ENCODE data around the gene CCDC126. TPM values are rescaled to one million over a fixed set of nuclear protein-coding genes. Genes with fewer than 3 reads are reported as not detected.

CCDC126 gene
- total RNA-seq, 1 donor from 2014 or later, result 9.5 TPM

DNA sequence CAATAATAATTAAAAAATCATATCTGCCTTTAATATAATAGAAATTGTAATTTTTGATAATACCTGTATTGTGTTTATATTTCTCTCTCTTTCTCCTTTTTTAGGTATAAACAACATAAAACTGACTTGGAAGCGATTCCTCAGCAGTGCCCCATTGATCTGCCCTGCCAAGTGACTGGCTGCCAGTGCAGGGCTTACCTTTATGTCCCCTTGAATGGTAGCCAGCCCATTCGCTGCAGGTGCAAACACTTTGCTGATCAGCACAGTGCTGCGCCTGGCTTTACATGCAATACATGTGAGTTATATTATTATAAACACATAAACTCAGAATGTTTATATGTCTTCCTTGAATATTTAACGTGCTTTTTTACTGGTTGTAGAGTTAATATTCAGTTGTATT lies 92.0 kb downstream of the CCDC126 start:
- Mint-ChIP-seq H3K27ac (ENCODE audit: unreplicated experiment) (no peak overlapping the region), H3K4me1 (no peaks in the 10 kb centered on the region), H3K9me3 (peaks cover 2% of the 10 kb centered on the region), H3K27me3 (ENCODE audit: low read depth) (no peaks in the 10 kb centered on the region), H3K4me3 (no peak overlapping the region), H3K36me3 (ENCODE audit: low read depth) (peaks cover 13% of the 10 kb centered on the region)
- TF ChIP-seq, protein P1, sequence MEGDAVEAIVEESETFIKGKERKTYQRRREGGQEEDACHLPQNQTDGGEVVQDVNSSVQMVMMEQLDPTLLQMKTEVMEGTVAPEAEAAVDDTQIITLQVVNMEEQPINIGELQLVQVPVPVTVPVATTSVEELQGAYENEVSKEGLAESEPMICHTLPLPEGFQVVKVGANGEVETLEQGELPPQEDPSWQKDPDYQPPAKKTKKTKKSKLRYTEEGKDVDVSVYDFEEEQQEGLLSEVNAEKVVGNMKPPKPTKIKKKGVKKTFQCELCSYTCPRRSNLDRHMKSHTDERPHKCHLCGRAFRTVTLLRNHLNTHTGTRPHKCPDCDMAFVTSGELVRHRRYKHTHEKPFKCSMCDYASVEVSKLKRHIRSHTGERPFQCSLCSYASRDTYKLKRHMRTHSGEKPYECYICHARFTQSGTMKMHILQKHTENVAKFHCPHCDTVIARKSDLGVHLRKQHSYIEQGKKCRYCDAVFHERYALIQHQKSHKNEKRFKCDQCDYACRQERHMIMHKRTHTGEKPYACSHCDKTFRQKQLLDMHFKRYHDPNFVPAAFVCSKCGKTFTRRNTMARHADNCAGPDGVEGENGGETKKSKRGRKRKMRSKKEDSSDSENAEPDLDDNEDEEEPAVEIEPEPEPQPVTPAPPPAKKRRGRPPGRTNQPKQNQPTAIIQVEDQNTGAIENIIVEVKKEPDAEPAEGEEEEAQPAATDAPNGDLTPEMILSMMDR (conservative IDR thresholded peaks at IDR 0.05), result no peak
- no peak for DNase-seq (ENCODE audit: low read depth, low spot score)

- Mint-ChIP-seq H3K9me3 (peaks cover 2% of the 10 kb centered on the region), H3K4me1 (no peaks in the 10 kb centered on the region), H3K27me3 (ENCODE audit: low read depth) (no peaks in the 10 kb centered on the region), H3K36me3 (ENCODE audit: low read depth) (peaks cover 19% of the 10 kb centered on the region), H3K4me3 (no peak overlapping the region), H3K27ac (ENCODE audit: unreplicated experiment) (no peak overlapping the region)
- no peak for DNase-seq (ENCODE audit: low read depth, low spot score)
- TF ChIP-seq, protein P1 (conservative IDR thresholded peaks at IDR 0.05), result no peak
These were observed 94.1 kb downstream of the CCDC126 start for GRCh38 chr7:23691320-23691719.

DNA sequence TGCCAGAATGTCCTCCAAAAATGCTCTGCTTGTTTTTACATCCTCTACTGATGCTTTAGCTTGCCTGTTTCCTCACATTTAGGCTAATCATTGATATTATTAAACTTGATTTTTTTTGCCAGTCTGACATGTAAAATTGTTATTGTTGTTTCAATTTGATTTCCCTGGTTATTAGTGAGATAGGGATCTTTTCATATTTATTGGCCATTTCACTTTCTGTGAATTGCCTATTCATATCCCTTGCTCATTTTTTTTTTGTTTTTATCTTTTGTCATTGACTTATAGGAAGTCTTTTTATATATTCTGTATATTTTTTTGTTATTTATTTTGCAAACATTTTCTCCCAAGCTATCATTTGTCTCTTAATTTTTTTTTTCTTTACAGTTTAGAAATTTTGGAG lies 96.0 kb downstream of the CCDC126 start:
- Mint-ChIP-seq H3K4me3 (no peak overlapping the region), H3K4me1 (no peaks in the 10 kb centered on the region), H3K9me3 (peaks cover 2% of the 10 kb centered on the region), H3K36me3 (ENCODE audit: low read depth) (peaks cover 19% of the 10 kb centered on the region), H3K27me3 (ENCODE audit: low read depth) (no peaks in the 10 kb centered on the region), H3K27ac (ENCODE audit: unreplicated experiment) (no peak overlapping the region)
- DNase-seq (ENCODE audit: low read depth, low spot score), result no peak
- TF ChIP-seq, protein P1 (conservative IDR thresholded peaks at IDR 0.05), result no peak

Other genes with a start within 250 kb of the CCDC126 start
- 117 and 118 TPM in 2 replicates for gene IGF2BP3, start 126.9 kb upstream of the CCDC126 start, total RNA-seq
- 120 and 132 TPM in 2 replicates for gene TRA2A, start 65.4 kb upstream of the CCDC126 start, total RNA-seq
- 10.3 and 11.1 TPM in 2 replicates for gene FAM221A, start 82.8 kb downstream of the CCDC126 start, total RNA-seq
- gene STK31, start 112.8 kb downstream of the CCDC126 start, total RNA-seq, result 0.58 and 0.82 TPM in 2 replicates

Data from neural crest cell (in vitro differentiated cells).